ENCODE results near the gene GLI2. TPM values are rescaled to one million over a fixed set of nuclear protein-coding genes. Genes with fewer than 3 reads are reported as not detected.

Gene GLI2
- total RNA-seq, 2 experiments from 2014 or later, result not detected

DNA sequence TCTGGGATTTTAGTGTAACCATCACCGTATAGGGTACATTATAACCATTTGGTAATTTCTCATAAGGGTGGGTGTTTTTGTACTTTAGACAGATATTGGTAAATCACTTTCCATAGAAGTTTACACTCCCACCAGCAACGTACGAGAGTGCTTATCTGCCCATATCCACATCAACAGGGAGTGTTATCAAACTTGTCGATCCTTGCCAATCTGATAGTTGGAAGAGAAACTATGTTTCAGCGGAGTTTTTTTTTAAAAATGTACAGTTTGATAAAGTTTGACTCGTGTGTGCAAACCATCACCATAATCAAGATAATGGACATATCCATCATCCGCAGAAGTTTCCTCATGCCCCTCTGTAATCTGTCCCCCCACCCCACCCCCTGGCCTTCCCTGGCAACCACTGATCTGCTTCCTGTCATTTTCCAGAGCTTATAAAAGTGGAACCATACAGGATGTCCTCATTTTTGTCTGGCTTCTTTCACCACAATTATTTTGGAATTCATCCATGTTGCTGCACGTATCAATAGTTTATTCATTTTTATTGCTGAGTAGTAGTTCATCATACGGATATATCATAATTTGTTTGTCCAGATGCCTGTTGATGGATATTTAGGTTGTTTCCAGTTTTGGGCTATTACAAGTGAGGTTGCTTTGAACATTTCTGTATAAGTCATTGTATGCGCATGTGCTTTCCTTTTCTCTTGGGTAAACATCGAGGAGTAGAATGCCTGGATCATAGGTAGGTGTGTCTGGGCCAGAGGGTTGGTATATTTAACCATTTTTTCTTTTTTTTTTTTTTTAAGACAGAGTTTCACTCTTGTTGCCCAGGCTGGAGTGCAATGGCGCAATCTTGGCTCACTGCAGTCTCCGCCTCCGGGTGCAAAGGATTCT lies 18.6 kb downstream of the GLI2 start:
- no peak overlapping the region for H3K4me2 ChIP-seq (ENCODE audit: low read length)
- H3K9me2 ChIP-seq (ENCODE audit: insufficient read depth, low read length), result no peaks in the 10 kb centered on the region
- ChIA-PET POLR2A (no interaction called here), CTCF (ENCODE audit: unreplicated experiment) (no interaction called here)
- no peak overlapping the region for H2AFZ ChIP-seq (ENCODE audit: low read length)
- DNase-seq (ENCODE audit: low spot score), result no peak
- TF ChIP-seq EZH2phosphoT487 (IDR thresholded peaks at IDR 0.05; ENCODE audit: borderline replicate concordance, low read depth, low read length), result no peak
- TF ChIP-seq, protein P1, sequence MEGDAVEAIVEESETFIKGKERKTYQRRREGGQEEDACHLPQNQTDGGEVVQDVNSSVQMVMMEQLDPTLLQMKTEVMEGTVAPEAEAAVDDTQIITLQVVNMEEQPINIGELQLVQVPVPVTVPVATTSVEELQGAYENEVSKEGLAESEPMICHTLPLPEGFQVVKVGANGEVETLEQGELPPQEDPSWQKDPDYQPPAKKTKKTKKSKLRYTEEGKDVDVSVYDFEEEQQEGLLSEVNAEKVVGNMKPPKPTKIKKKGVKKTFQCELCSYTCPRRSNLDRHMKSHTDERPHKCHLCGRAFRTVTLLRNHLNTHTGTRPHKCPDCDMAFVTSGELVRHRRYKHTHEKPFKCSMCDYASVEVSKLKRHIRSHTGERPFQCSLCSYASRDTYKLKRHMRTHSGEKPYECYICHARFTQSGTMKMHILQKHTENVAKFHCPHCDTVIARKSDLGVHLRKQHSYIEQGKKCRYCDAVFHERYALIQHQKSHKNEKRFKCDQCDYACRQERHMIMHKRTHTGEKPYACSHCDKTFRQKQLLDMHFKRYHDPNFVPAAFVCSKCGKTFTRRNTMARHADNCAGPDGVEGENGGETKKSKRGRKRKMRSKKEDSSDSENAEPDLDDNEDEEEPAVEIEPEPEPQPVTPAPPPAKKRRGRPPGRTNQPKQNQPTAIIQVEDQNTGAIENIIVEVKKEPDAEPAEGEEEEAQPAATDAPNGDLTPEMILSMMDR (conservative IDR thresholded peaks at IDR 0.05; ENCODE audit: low read length), result no peak
- no peaks in the 10 kb centered on the region for H4K20me1 ChIP-seq (ENCODE audit: insufficient read depth, low read length)
- H3K36me3 ChIP-seq (ENCODE audit: insufficient read depth, low read length), result no peaks in the 10 kb centered on the region
- H3K4me3 ChIP-seq (ENCODE audit: low read depth, low read length, poor library complexity, severe bottlenecking), result no peak overlapping the region
- intact Hi-C loops (cut with micrococcal nuclease; ENCODE audit: unreplicated experiment), result no loop called here
- BruUV-seq (replicated peaks), result no TSS peak
- H3K4me1 ChIP-seq (ENCODE audit: insufficient read depth, low read length, poor library complexity, severe bottlenecking), result no peaks in the 10 kb centered on the region
- H3K9me3 ChIP-seq (ENCODE audit: low read length), result no peaks in the 10 kb centered on the region
- no peaks in the 10 kb centered on the region for H3K79me2 ChIP-seq (ENCODE audit: insufficient read depth, low read depth, low read length)
- no peak overlapping the region for H3K27ac ChIP-seq (ENCODE audit: low read depth, low read length, poor library complexity, severe bottlenecking)

DNA sequence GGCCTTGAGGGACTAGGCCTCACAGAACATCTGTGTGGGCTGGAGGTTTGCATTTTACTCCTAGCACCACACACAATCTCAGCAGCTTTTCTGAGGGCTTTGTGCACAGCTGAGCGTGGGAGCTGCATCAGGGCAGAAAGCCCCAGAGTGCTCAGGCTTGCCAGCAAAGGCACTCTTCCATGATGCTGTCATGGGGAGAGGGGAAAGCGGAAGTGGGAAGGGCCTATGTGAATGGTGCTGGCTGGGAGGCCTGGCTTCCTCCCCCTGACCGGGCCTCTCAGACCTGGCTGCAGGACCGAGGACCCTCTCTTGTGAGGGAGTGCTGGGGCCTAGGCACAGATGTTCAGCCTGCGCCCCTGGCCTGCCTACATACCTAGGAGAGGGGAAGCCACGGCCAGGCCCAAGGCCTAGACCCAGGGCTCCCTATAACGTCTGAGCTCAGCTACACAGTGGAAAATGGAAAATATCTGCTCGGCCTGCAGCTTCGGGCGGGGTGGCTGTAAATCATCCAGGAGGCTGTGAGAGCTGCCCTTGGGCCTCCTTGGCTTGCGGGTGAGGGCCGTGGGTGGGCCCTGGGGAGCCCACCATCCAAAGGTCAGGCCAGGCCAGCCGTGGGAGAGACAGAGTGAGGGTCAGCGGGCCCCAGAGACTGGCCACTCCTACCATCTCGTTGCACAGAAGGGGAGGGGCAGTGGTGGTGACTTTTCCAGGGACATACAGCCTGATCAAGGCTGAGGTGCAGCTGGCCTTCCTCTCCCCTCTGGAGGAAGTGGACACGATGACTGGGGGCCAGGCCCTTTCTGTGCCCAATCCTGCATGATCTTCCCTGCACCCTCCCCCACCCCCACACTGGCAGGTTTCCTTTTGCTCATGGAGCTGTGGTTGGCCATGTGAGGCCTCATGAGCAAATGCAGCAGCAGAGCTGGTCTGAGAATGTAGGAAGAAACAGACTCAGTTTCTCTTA lies 22.8 kb downstream of the GLI2 start:
- H3K79me2 ChIP-seq (ENCODE audit: insufficient read depth, low read depth, low read length), result no peaks in the 10 kb centered on the region
- no peaks in the 10 kb centered on the region for H3K9me2 ChIP-seq (ENCODE audit: insufficient read depth, low read length)
- no peaks in the 10 kb centered on the region for H3K4me1 ChIP-seq (ENCODE audit: insufficient read depth, low read length, poor library complexity, severe bottlenecking)
- ChIA-PET POLR2A (interaction anchor here (0.6 kb wide), 1 partner anchor 258 kb away, joined by 3 read pairs; no protein-coding TSS in a partner anchor), CTCF (ENCODE audit: unreplicated experiment) (no interaction called here)
- no peak overlapping the region for H2AFZ ChIP-seq (ENCODE audit: low read length)
- H3K9me3 ChIP-seq (ENCODE audit: low read length), result no peaks in the 10 kb centered on the region
- DNase-seq (ENCODE audit: low spot score), result no peak
- H4K20me1 ChIP-seq (ENCODE audit: insufficient read depth, low read length), result no peaks in the 10 kb centered on the region
- TF ChIP-seq, protein P1 (conservative IDR thresholded peaks at IDR 0.05; ENCODE audit: low read length), result no peak
- TF ChIP-seq EZH2phosphoT487 (IDR thresholded peaks at IDR 0.05; ENCODE audit: borderline replicate concordance, low read depth, low read length), result no peak
- H3K27ac ChIP-seq (ENCODE audit: low read depth, low read length, poor library complexity, severe bottlenecking), result no peak overlapping the region
- H3K4me2 ChIP-seq (ENCODE audit: low read length), result no peak overlapping the region
- H3K4me3 ChIP-seq (ENCODE audit: low read depth, low read length, poor library complexity, severe bottlenecking), result no peak overlapping the region
- no TSS peak for BruUV-seq (replicated peaks)
- intact Hi-C loops (cut with micrococcal nuclease; ENCODE audit: unreplicated experiment), result no loop called here
- H3K36me3 ChIP-seq (ENCODE audit: insufficient read depth, low read length), result no peaks in the 10 kb centered on the region
